Neural cell (in vitro differentiated cells): ENCODE results near the gene FHIT. TPM values are rescaled to one million over a fixed set of nuclear protein-coding genes. Genes with fewer than 3 reads are reported as not detected.

Experiments
- H2AFZ ChIP-seq: fragments of 200-600, 300-800 bp; sonication (generic), shearing (Covaris generic); 2 replicates; pipeline ENCODE4 v1.6.0; 2014; ENCODE audit warnings: low read depth, mild to moderate bottlenecking, antibody characterized with exemption, low read length, moderate library complexity
- H3F3A ChIP-seq: fragments of 200-600 bp; shearing (Covaris generic); 2 replicates; pipeline ENCODE4 v1.6.1; 2016; ENCODE audit warnings: mild to moderate bottlenecking, moderate library complexity, mixed read lengths, antibody characterized with exemption, low read length; ENCODE audit not compliant: insufficient read depth, poor library complexity, severe bottlenecking
- H3K27ac ChIP-seq: fragments of 200-600, 300-800 bp; sonication (generic), shearing (Covaris generic); 2 replicates; pipeline ENCODE4 v1.5.1; 2014; ENCODE audit warnings: mild to moderate bottlenecking, low read length, moderate library complexity
- H3K27me3 ChIP-seq: fragments of 300-800, 200-600 bp; sonication (generic), shearing (Covaris generic); 2 replicates; pipeline ENCODE4 v1.6.0; 2014; ENCODE audit warnings: mild to moderate bottlenecking, low read depth, low read length, moderate library complexity; ENCODE audit not compliant: insufficient read depth
- H3K36me3 ChIP-seq: fragments of 300-800, 200-600 bp; sonication (generic), shearing (Covaris generic); 2 replicates; pipeline ENCODE4 v1.5.1; 2014; ENCODE audit warnings: mild to moderate bottlenecking, antibody characterized with exemption, low read length, moderate library complexity; ENCODE audit not compliant: insufficient read depth
- H3K4me2 ChIP-seq: fragments of 300-800, 200-600 bp; sonication (generic), shearing (Covaris generic); 2 replicates; pipeline ENCODE4 v1.6.0; 2014; ENCODE audit warnings: mild to moderate bottlenecking, low read length
- H3K4me3 ChIP-seq: fragments of 300-800, 200-600 bp; sonication (generic), shearing (Covaris generic); 2 replicates; pipeline ENCODE4 v1.5.1; 2014; ENCODE audit warnings: mild to moderate bottlenecking, low read length, moderate library complexity
- H3K79me2 ChIP-seq: fragments of 200-600 bp; shearing (Covaris generic); replicated peaks from 2 replicates; pipeline ENCODE4 v1.6.0; 2014; ENCODE audit warnings: mild to moderate bottlenecking, low read length, moderate library complexity; ENCODE audit not compliant: insufficient read depth
- H3K9ac ChIP-seq: fragments of 300-800, 200-600 bp; sonication (generic), shearing (Covaris generic); 2 replicates; pipeline ENCODE4 v1.6.1; 2016; ENCODE audit warnings: mild to moderate bottlenecking, low read length, mixed read lengths
- H3K9me2 ChIP-seq: fragments of 200-600 bp; shearing (Covaris generic); 2 replicates; pipeline ENCODE4 v1.6.1; 2016; ENCODE audit warnings: mild to moderate bottlenecking, low read length, mixed read lengths; ENCODE audit not compliant: insufficient read depth
- H3K9me3 ChIP-seq: fragments of 200-600, 300-800 bp; sonication (generic), shearing (Covaris generic); 2 replicates; pipeline ENCODE4 v1.6.1; 2016; ENCODE audit warnings: mild to moderate bottlenecking, mixed run types, low read length, moderate library complexity, mixed read lengths
- H4K20me1 ChIP-seq: fragments of 200-600 bp; shearing (Covaris generic); 2 replicates; pipeline ENCODE4 v1.6.1; 2016; ENCODE audit warnings: mild to moderate bottlenecking, mixed run types; ENCODE audit not compliant: insufficient read depth
- CTCF ChIP-seq: fragments of 450-650 bp; IDR thresholded peaks from 2 replicates; pipeline ENCODE4 v1.5.1; 2014; ENCODE audit warnings: antibody characterized with exemption, mild to moderate bottlenecking, moderate library complexity; ENCODE audit not compliant: poor library complexity, severe bottlenecking
- EP300 ChIP-seq: fragments of 450-650 bp; conservative IDR thresholded peaks from 2 replicates; pipeline ENCODE4 v1.6.1; 2014; ENCODE audit warnings: antibody characterized with exemption, mild to moderate bottlenecking, moderate library complexity; ENCODE audit not compliant: poor library complexity, severe bottlenecking
- EZH2 ChIP-seq: fragments of 200-600, 300-800 bp; shearing (Covaris generic), sonication (generic); IDR thresholded peaks from 2 replicates; pipeline ENCODE4 v1.6.1; 2014; ENCODE audit warnings: antibody characterized with exemption, low read length, borderline replicate concordance, mild to moderate bottlenecking; ENCODE audit not compliant: insufficient read depth, poor library complexity, severe bottlenecking
- MXI1 ChIP-seq: fragments of 450-650 bp; conservative IDR thresholded peaks from 2 replicates; pipeline ENCODE4 v1.6.1; 2014; ENCODE audit warnings: antibody characterized with exemption, mild to moderate bottlenecking; ENCODE audit not compliant: poor library complexity, severe bottlenecking
- POLR2AphosphoS5 ChIP-seq: IDR thresholded peaks from 2 replicates; pipeline ENCODE4 v1.6.1; 2012
- RAD21 ChIP-seq: fragments of 450-650 bp; conservative IDR thresholded peaks from 2 replicates; pipeline ENCODE4 v1.6.1; 2014; ENCODE audit warnings: antibody characterized with exemption, mild to moderate bottlenecking, moderate library complexity
- REST ChIP-seq: IDR thresholded peaks from 2 replicates; pipeline ENCODE4 v1.6.1; 2012; ENCODE audit warnings: borderline replicate concordance
- SMC3 ChIP-seq: fragments of 450-650 bp; conservative IDR thresholded peaks from 2 replicates; pipeline ENCODE4 v1.6.1; 2014; ENCODE audit warnings: antibody characterized with exemption, mild to moderate bottlenecking, moderate library complexity; ENCODE audit not compliant: poor library complexity
- TAF1 ChIP-seq: IDR thresholded peaks from 2 replicates; pipeline ENCODE4 v1.6.1; 2012; ENCODE audit warnings: low read depth
- polyA plus RNA-seq: library from polyadenylated mRNA; depleted of rRNA; stranded (reverse); fragments of >200 nt; gene quantifications from 2 replicates; pipeline ENCODE4 v1.2.3, GENCODE V29; 2014

The FHIT gene
- polyA plus RNA-seq, 1 donor from 2014 or later = not detected

GRCh38 chr3:60913474-60913873, 337.8 kb downstream of the FHIT start:
- H3K9ac ChIP-seq = no peak overlapping the region
- no peak overlapping the region for H3K4me3 ChIP-seq
- H3K9me3 ChIP-seq = no peaks in the 10 kb centered on the region
- H4K20me1 ChIP-seq = no peaks in the 10 kb centered on the region
- H2AFZ ChIP-seq = no peak overlapping the region
- no peaks in the 10 kb centered on the region for H3K79me2 ChIP-seq
- no peaks in the 10 kb centered on the region for H3K36me3 ChIP-seq
- no peak overlapping the region for H3K27ac ChIP-seq
- no peaks in the 10 kb centered on the region for H3K9me2 ChIP-seq
- no peak overlapping the region for H3K4me2 ChIP-seq
- H3K27me3 ChIP-seq = no peaks in the 10 kb centered on the region
- TF ChIP-seq CTCF (no peak), TAF1 (no peak), POLR2AphosphoS5 (no peak), SMC3 (no peak), RAD21 (no peak), MXI1 (no peak), EZH2 (no peak), EP300 (no peak), REST (no peak)
- H3F3A ChIP-seq = no peaks in the 10 kb centered on the region

GRCh38 chr3:60912876-60913275, 338.4 kb downstream of the FHIT start:
- H2AFZ ChIP-seq = no peak overlapping the region
- TF ChIP-seq EP300 (no peak), REST (no peak), TAF1 (no peak), RAD21 (no peak), POLR2AphosphoS5 (no peak), MXI1 (no peak), EZH2 (no peak)

More at GRCh38 chr3:60912876-60913275, 338.4 kb downstream of the FHIT start:
- Histone ChIP-seq H3K9me2 (no peaks in the 10 kb centered on the region), H3F3A (no peaks in the 10 kb centered on the region), H3K4me2 (no peak overlapping the region), H3K4me3 (no peak overlapping the region), H3K27me3 (no peaks in the 10 kb centered on the region), H4K20me1 (no peaks in the 10 kb centered on the region), H3K9ac (no peak overlapping the region), H3K36me3 (no peaks in the 10 kb centered on the region), H3K79me2 (no peaks in the 10 kb centered on the region), H3K27ac (no peak overlapping the region), H3K9me3 (no peaks in the 10 kb centered on the region)
